Activated T-helper 1 cell treated with anti-CD3 and anti-CD28 coated beads, Interleukin-12 subunit alpha, Interleukin-12 subunit beta, Interleukin-2, Interleukin-4 antibody, amounts not matched to agents 30 ng/mL and 10 ng/mL and 1 ng/mL, durations not matched to agents 14 hours and 24 hours and 36 hours (primary cell): ENCODE data around the gene PTH2. TPM values are rescaled to one million over a fixed set of nuclear protein-coding genes. Genes with fewer than 3 reads are reported as not detected.
A peak's percentile ranks its signal among the peaks of the same experiment; 100 is the strongest.
"Not testable (repeated sequence)": the region's sequence is repeated elsewhere in the genome, so short reads cannot be mapped to it uniquely, and the experiment has no call there.

Source experiments
- DNase-seq: peaks from one replicate; pipeline ENCODE4 v3.0.0; 2021; ENCODE audit warnings: low spot score
- H3K27ac Mint-ChIP-seq: one replicate; pipeline ENCODE4 v1.8.0; 2021; ENCODE audit warnings: mild to moderate bottlenecking, mixed read lengths
- H3K27me3 Mint-ChIP-seq: one replicate; pipeline ENCODE4 v1.8.0; 2022; ENCODE audit warnings: mild to moderate bottlenecking, moderate library complexity, mixed read lengths; ENCODE audit not compliant: insufficient read depth
- H3K36me3 Mint-ChIP-seq: one replicate; pipeline ENCODE4 v1.8.0; 2021; ENCODE audit warnings: low read depth, mixed read lengths
- H3K4me1 Mint-ChIP-seq: one replicate; pipeline ENCODE4 v1.8.0; 2021; ENCODE audit warnings: low read depth, mixed read lengths
- H3K4me3 Mint-ChIP-seq: one replicate; pipeline ENCODE4 v1.8.0; 2021; ENCODE audit warnings: mild to moderate bottlenecking, moderate library complexity, mixed read lengths
- H3K9me3 Mint-ChIP-seq: one replicate; pipeline ENCODE4 v1.8.0; 2021; ENCODE audit warnings: mixed read lengths
- intact Hi-C: fragments of 100-400 bp; cut with micrococcal nuclease; formaldehyde crosslinking; loops from one replicate; pipeline ENCODE4 v1.15.1; 2024
- total RNA-seq: library from RNA; stranded (reverse); gene quantifications from 2 replicates; pipeline ENCODE4 v1.2.3, GENCODE V29; 2022

Gene PTH2
- total RNA-seq, 1 donor from 2014 or later: not detected

DNA sequence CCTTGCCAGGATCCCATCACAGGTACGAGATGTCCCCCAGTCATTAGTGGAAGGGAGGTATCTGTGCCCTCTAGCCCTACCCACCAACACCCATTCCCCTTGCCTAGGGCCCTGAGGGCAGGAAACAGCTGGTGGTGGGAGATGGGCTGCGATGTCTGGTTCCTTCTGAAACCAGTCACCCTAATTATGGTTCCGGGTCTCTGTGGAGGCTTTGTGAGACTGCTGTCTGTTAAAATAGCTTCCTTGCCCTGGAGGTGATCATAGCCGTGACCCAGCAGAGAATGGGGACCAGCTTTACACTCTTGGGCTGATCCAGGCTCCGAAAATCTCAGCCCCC is 35.3 kb upstream of the PTH2 start:
- Mint-ChIP-seq H3K27ac (no peak overlapping the region), H3K27me3 (no peaks in the 10 kb centered on the region), H3K9me3 (no peaks in the 10 kb centered on the region), H3K4me1 (peaks cover 22% of the 10 kb centered on the region), H3K4me3 (no peak overlapping the region), H3K36me3 (peaks cover 3% of the 10 kb centered on the region)
- DNase-seq: no peak
- intact Hi-C loops: loop anchor here (10.0 kb wide), 1 partner anchor 584 kb away; the partner anchor contains the start of gene PPP1R15A

DNA sequence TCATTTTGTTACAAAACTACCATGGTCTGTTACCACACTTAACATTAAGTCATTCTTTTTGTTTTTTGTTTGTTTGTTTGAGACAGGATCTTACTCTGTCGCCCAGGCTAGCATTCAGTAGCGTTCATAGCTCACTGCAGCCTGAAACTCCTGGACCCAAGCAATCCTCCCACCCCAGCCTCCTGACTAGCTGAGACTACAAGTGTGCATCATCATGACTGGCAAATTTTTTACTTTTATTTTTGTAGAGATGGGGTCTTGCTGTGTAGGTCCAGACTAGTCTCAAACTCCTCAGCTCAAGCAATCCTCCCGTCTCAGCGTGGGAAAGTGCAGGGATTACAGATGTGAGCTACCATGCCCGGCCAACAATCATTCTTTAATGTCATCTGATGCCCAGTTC is 33.1 kb upstream of the PTH2 start:
- no peaks in the 10 kb centered on the region for H3K27me3 Mint-ChIP-seq

DNA sequence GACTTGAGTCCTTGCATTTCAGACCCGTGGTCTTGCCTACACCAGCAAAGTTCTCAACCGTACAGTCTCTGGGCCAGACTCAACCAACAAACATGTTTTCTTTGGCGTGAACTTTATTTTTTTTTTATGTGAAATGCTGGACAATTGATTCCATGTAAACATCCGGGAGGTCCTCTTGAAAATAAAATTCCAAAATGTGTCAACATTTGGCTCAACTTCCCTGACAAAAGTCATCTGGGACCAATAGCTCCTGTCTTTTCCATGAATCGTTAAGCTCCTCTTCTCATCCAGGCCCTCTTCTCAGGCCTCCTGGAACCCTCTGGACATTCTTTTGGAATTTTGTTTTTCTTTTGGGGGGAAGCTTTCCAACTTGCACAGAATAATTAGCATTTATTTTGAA is 32.5 kb upstream of the PTH2 start:
- no peak for DNase-seq
- H3K36me3 Mint-ChIP-seq: peaks cover 8% of the 10 kb centered on the region
- intact Hi-C loops: loop anchor here (10.0 kb wide), 1 partner anchor 581 kb away; the partner anchor contains the start of gene PPP1R15A
- H3K27ac Mint-ChIP-seq: no peak overlapping the region
- peak overlapping the region; percentile 7 for H3K4me3 Mint-ChIP-seq
- peaks cover 35% of the 10 kb centered on the region for H3K4me1 Mint-ChIP-seq
- no peaks in the 10 kb centered on the region for H3K27me3 Mint-ChIP-seq
- no peaks in the 10 kb centered on the region for H3K9me3 Mint-ChIP-seq

More for the DNA sequence above, 33.1 kb upstream of the PTH2 start:
- no peaks in the 10 kb centered on the region for H3K9me3 Mint-ChIP-seq
- H3K4me1 Mint-ChIP-seq: peaks cover 34% of the 10 kb centered on the region
- peak overlapping the region; percentile 7 for H3K4me3 Mint-ChIP-seq
- intact Hi-C loops: loop anchor here (10.0 kb wide), 1 partner anchor 582 kb away; the partner anchor contains the start of gene PPP1R15A
- H3K36me3 Mint-ChIP-seq: peaks cover 7% of the 10 kb centered on the region
- DNase-seq: no peak
- H3K27ac Mint-ChIP-seq: no peak overlapping the region

DNA sequence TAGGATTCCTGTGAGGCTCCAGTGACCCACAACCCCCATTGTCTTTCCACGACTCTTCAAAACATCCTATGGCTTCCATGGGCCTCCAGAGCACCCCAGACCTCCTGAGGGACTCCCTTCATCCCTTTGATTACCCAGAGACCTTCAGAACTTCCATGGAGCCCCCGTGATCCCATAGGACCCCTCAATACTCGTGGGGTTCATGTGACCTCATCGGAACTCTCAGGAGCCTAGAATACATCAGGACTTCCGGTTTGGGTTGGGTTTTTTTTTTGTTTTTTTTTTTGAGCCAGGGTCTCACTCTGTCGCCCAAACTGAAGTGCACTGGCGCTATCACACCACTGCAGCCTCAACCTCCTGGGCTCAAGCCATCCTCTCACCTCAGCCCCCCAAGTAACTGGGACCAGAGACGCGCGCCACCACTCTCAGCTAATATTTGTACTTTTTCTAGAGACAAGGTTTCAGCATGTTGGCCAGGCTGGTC is 30.6 kb upstream of the PTH2 start:
- Mint-ChIP-seq H3K4me3 (peak overlapping the region; percentile 96), H3K27me3 (no peaks in the 10 kb centered on the region), H3K27ac (peak overlapping the region; percentile 99), H3K36me3 (peaks cover 23% of the 10 kb centered on the region), H3K9me3 (no peaks in the 10 kb centered on the region), H3K4me1 (peaks cover 49% of the 10 kb centered on the region)
- no peak for DNase-seq
- intact Hi-C loops: loop anchor here (1.0 to 10.0 kb wide), 8 partner anchors 16 to 579 kb away; partner anchors contain the start of genes AKT1S1, GYS1, PPP1R15A and RPL13A

DNA sequence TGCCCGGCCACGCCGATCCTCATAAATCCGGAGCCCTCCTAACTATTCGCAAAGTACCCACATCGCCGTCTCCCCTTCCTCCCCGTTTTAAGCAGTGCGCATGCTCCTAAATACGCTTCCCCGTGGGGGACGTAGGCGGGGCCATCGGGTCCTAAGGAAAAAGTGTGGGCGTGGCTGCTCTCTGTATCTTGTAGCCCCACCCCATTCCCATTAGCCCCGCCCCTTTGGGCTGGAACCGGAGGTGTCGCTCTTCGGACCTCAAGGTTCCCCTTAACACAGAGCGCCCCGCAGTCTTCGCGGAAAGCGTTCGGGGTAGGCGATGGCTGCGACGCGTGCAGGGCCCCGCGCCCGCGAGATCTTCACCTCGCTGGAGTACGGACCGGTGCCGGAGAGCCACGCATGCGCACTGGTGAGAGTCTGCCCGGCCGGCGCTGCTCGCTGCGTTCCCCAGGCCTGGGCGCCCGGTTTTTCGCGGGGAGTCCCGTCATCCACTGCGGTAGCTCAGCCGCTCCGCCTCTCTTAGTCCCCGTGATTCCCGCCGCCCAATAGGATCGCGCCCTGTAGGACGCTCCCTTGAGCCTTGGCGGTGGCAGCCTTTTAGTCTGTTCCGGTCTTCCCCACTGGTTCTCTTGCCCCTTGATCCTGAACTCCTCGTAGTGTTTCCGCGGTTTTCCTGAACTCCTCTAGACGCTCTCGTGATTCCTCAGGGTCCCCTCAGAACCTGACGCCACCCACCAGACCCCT is 29.9 kb upstream of the PTH2 start, which contains the start of gene ALDH16A1:
Gene ALDH16A1 (plus strand): TSS at position 213 of the 744 bp plus-strand sequence. CDS start 107 bp downstream, at position 320.
- H3K4me1 Mint-ChIP-seq: peaks cover 56% of the 10 kb centered on the region
- peak within 1 kb of the TSS; percentile 96 for H3K4me3 Mint-ChIP-seq
- DNase-seq: peak; percentile 97
- H3K9me3 Mint-ChIP-seq: no peaks in the 10 kb centered on the region
- peak within 1 kb of the TSS; percentile 99 for H3K27ac Mint-ChIP-seq
- H3K36me3 Mint-ChIP-seq: peaks cover 29% of the 10 kb centered on the region
- no peaks in the 10 kb centered on the region for H3K27me3 Mint-ChIP-seq
- intact Hi-C loops: loop anchor here (1.0 to 10.0 kb wide), 8 partner anchors 16 to 578 kb away; partner anchors contain the start of genes AKT1S1, GYS1, PPP1R15A and RPL13A

DNA sequence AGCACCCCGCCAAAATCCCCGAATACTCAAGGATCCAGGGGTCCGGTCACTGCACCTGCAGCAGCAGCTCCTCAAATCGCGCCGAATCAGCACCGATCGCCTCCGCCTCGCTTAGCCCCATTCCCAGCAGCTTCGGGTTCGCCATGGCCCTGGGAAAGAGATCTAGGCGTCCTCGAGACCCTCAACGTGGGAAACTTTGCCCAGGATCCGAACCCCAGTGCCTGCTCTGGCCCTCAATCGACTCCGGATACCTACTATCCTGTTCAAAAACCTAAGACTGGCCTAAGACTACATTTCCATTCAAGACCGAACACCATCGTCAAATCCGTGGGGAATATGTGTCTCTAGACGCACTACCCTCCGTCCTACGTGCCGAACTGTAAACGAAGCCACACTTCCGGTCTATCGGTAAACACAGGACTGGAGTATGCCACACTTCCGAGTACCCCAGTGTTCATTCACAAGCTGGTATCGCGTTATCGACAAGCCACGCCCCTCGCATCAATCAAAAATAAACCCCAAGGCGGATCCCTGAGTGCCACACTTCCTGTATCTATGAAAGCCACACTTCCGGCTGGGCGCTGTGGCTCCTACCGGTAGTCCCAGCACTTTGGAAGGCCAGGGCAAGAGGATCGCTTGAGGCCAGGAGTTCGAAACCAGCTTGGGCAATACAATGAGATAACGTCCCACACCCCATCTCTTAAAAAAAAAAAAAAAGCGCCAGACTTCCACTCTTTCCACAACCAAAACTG is 28.4 kb upstream of the PTH2 start, which contains the start of gene PIH1D1:
Gene PIH1D1 (minus strand): TSS at position 385 of the 752 bp plus-strand sequence. CDS start 240 bp downstream, at position 145.
- Mint-ChIP-seq H3K27me3 (no peaks in the 10 kb centered on the region), H3K4me3 (peak within 1 kb of the TSS; percentile 96), H3K9me3 (no peaks in the 10 kb centered on the region), H3K4me1 (peaks cover 55% of the 10 kb centered on the region), H3K27ac (peak within 1 kb of the TSS; percentile 99), H3K36me3 (peaks cover 32% of the 10 kb centered on the region)
- intact Hi-C loops: loop anchor here (1.0 to 10.0 kb wide), 4 partner anchors 8 to 577 kb away; partner anchors contain the start of genes AKT1S1, PPP1R15A, PRMT1 and TBC1D17
- DNase-seq: peak; percentile 94

DNA sequence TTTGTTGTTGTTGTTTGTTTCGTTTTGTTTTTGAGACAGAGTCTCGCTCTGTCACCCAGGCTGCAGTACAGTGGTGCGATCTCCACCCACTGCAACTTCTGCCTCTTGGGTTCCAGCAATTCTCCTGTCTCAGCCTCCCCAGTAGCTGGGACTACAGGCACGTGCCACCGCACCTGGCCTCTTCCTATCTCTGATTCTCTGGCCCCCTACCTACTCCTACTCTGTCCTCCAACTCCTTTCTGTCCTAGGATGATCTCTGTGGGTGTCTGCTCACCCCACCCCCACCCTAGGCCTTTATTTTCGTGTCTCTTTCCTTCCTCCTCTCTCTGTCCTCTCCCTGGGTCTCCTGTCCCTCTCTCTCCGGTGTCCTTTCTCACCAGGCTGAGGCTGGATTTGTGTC is 27.2 kb upstream of the PTH2 start:
- Mint-ChIP-seq H3K4me1 (peaks cover 46% of the 10 kb centered on the region), H3K9me3 (no peaks in the 10 kb centered on the region), H3K36me3 (peaks cover 36% of the 10 kb centered on the region), H3K4me3 (peak overlapping the region; percentile 96), H3K27me3 (no peaks in the 10 kb centered on the region), H3K27ac (peak overlapping the region; percentile 65)
- no peak for DNase-seq
- intact Hi-C loops: loop anchor here (2.0 to 10.0 kb wide), 2 partner anchors 226 to 576 kb away; partner anchors contain the start of genes PPP1R15A and PRMT1

DNA sequence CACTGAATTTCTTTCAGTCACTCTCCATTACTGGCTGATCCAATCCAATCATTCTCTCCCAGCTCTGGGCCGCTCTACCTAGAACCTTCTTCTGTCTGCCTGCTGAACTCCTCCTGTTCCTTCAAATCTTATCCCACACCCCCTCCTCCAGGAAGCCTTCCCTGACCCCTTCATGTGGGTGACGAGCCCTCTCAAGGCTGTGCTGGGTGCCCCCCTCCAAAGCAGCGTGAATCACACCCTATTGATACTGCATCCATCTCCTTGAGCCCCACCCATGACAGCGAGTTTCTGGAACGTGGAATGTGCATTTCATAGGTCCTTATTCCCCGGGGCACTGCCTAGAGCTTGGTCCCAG is 25.2 kb upstream of the PTH2 start:
- H3K9me3 Mint-ChIP-seq: no peaks in the 10 kb centered on the region
- no peak overlapping the region for H3K27ac Mint-ChIP-seq
- DNase-seq: no peak
- intact Hi-C loops: loop anchor here (10.0 kb wide), 1 partner anchor 184 kb away; no protein-coding TSS in a partner anchor
- H3K4me3 Mint-ChIP-seq: peak overlapping the region; percentile 27
- H3K27me3 Mint-ChIP-seq: no peaks in the 10 kb centered on the region
- peaks cover 36% of the 10 kb centered on the region for H3K36me3 Mint-ChIP-seq
- H3K4me1 Mint-ChIP-seq: peaks cover 51% of the 10 kb centered on the region

DNA sequence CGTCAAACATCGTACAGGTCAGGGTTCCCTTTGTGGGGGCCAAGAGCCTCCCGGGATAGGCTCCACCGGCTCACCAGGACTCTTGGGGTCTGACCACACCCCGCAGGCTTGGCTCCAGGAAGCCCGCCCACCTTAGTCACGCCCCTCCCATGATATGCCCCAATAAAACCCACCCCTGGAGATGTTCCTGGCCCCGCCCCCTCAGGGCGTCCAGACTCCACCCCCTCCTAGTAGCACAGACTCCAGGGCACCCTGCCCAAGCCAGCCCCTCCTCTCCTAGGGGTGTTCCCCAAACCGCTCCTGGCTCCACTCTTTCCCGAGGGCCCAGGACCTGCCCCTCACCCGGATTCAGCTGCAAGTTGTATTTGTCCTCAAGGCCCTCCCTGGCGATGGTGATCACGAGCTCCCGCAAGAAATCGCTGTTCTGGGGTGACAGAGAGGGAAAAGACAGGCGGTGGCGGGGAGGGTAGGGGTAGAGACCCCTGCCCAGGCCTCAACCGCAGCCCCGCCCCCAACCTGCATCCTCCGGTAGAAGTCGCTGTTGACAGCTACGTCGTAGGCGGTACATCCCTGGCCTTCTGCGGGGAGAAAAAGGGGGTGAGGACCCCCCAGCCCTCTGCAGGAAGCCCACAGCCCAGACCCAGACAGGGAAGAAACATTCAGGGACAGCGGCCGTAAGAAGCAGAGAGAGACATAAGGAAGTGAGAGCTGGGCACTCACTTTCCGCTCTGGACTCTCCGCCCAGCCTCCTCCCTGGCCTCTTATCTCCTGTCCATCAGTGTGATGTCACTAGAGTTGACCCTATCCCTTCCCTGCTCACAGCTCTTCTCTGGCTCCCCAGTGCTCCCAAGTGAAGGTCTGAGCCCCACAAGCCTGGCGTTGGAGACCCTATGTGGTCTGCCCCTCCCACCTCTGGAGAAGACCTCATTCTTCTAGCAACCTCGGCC is 24.5 kb upstream of the PTH2 start:
- intact Hi-C loops: loop anchor here (10.0 kb wide), 1 partner anchor 183 kb away; no protein-coding TSS in a partner anchor
- DNase-seq: no peak
- H3K4me1 Mint-ChIP-seq: peaks cover 48% of the 10 kb centered on the region

DNA sequence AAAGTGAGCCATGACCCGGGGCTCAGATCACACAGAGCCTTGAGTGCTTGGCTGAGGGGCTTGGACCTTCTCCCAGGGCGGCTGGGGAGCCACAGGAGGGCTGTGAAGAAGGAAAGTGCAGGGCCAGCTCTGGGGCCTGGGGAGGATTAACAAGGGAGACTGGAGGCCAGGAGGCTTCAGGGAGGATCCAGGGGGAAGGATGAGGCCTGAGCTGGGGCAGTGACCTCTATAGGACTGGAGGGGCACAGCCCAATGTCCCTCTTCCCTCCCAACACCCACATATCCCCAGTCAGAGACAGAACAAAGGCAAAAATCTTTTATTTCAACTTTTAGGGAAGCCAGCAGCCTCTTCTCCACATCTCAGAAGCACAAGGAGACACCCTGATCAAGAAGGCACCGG is 22.8 kb upstream of the PTH2 start:
- Mint-ChIP-seq H3K9me3 (no peaks in the 10 kb centered on the region), H3K4me3 (no peak overlapping the region), H3K27ac (peak overlapping the region; percentile 55), H3K4me1 (peaks cover 53% of the 10 kb centered on the region), H3K27me3 (peaks cover 14% of the 10 kb centered on the region), H3K36me3 (peaks cover 31% of the 10 kb centered on the region)
- intact Hi-C loops: loop anchor here (10.0 kb wide), 1 partner anchor 181 kb away; no protein-coding TSS in a partner anchor
- no peak for DNase-seq

More for the DNA sequence above, 24.5 kb upstream of the PTH2 start:
- H3K4me3 Mint-ChIP-seq: no peak overlapping the region
- H3K36me3 Mint-ChIP-seq: peaks cover 36% of the 10 kb centered on the region
- no peaks in the 10 kb centered on the region for H3K9me3 Mint-ChIP-seq
- peaks cover under 1% of the 10 kb centered on the region for H3K27me3 Mint-ChIP-seq
- no peak overlapping the region for H3K27ac Mint-ChIP-seq

DNA sequence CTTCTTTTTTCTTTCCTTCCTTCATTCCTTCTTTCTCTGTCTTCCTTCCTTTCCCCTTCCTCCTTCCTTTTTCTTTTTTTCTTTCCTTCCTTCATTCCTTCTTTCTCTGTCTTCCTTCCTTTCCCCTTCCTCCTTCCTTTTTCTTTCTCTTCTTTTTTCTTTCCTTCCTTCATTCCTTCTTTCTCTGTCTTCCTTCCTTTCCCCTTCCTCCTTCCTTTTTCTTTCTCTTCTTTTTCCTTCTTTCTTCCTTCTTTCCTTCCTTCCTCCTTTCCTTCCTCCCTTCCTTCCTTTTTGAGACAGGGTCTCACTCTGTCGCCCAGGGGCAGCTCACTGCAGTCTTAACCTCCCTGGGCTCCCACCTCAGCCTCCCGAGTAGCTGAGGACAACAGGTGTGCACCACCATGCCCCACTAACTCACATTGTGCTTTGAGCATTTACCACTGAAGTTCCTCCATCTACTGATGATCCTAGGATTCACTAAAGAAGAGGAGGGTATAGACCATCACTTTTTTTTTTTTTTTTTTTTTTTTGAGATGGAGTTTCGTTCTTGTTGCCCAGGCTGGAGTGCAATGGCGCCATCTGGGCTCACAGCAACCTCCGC is 21.0 kb upstream of the PTH2 start:
- H3K9me3 Mint-ChIP-seq, DNase-seq: not testable (repeated sequence)
- H3K4me3 Mint-ChIP-seq: peak overlapping the region; percentile 82
- peak overlapping the region; percentile 88 for H3K27ac Mint-ChIP-seq
- H3K36me3 Mint-ChIP-seq: peaks cover 20% of the 10 kb centered on the region
- H3K4me1 Mint-ChIP-seq: peaks cover 45% of the 10 kb centered on the region
- peaks cover 31% of the 10 kb centered on the region for H3K27me3 Mint-ChIP-seq
- intact Hi-C loops: loop anchor here (5.0 to 10.0 kb wide), 3 partner anchors 37 to 323 kb away; partner anchors contain the start of gene AP2A1
